Measurements from ENCODE around the gene HES6. TPM values are rescaled to one million over a fixed set of nuclear protein-coding genes. Genes with fewer than 3 reads are reported as not detected.

The HES6 gene
- total and polyA plus RNA-seq, 10 of the 15 experiments (the other 5 are each of a cell fraction or from before 2014, with no cell fraction given), result 0.11 to 1.7 (median 0.83) TPM

DNA sequence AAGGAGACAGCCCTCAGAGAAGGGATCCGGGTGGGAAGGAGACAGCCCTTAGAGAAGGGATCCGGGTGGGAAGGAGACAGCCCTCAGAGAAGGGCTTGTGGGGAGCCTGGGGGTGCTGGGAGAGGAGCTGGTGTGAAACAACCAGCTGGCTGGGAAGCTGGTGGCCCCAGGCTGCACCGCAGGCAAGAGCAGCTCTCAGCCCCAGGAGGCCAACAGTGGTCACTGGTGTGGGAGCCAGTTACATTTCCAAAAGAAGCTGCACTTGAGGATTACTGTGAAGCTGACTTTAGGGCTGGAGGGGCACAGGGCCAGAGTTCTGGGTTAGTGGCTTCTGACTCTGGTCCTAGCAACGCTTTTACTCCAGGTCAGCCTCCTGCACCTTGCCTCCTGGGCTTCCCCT, 3.3 kb downstream of the HES6 start (continued):
- TF ChIP-seq YBX1 (IDR thresholded peaks at IDR 0.05) (no peak), YY1 (IDR thresholded peaks at IDR 0.05; ENCODE audit: low read depth, low read length) (no peak), NKRF (conservative IDR thresholded peaks at IDR 0.05) (no peak), ZNF274 (IDR thresholded peaks at IDR 0.05; ENCODE audit: insufficient read depth, insufficient read length) (no peak), SKIL (IDR thresholded peaks at IDR 0.05; ENCODE audit: low read depth, poor library complexity, severe bottlenecking) (no peak), CUX1 (IDR thresholded peaks at IDR 0.05; ENCODE audit: insufficient replicate concordance, low read depth, low read length) (no peak), SMARCA5 (IDR thresholded peaks at IDR 0.05) (no peak)

Data from GM12878 (cell line).